IMR-90 (cell line): ENCODE measurements around the gene CGREF1. TPM values are rescaled to one million over a fixed set of nuclear protein-coding genes. Genes with fewer than 3 reads are reported as not detected.

ENCODE experiments used
- ATAC-seq: fragments of 200-7000 bp; cut with Tn5 transposase; 2 replicates; pipeline ENCODE4 v1.9.1; 2020; ENCODE audit warnings: low read depth, mild to moderate bottlenecking, moderate library complexity
- BruUV-seq: library from RNA; stranded (reverse); fragments of 400-500 nt; replicated peaks from 2 replicates; lab custom pipeline; 2021; lab: Mats Ljungman, UMichigan
- CTCF ChIA-PET: fragments of 300-600 bp; formaldehyde crosslinking; extraction: SDS; loops from one replicate; lab custom pipeline; 2021; ENCODE audit warnings: antibody characterized with exemption; lab: Yijun Ruan, JAX
- POLR2A ChIA-PET: fragments of 300-600 bp; sonication (Branson Sonifier 250); formaldehyde crosslinking; loops from one replicate; lab custom pipeline; 2022; ENCODE audit warnings: antibody characterized with exemption; ENCODE audit not compliant: unreplicated experiment; lab: Charles Lee
- DNase-seq: peaks from one replicate; pipeline ENCODE4 v3.0.0; 2013
- H2AFZ ChIP-seq: replicated peaks from 2 replicates; pipeline ENCODE3; 2013; ENCODE audit warnings: low read length, mild to moderate bottlenecking; ENCODE audit not compliant: poor library complexity
- H2AK5ac ChIP-seq: 2 replicates; pipeline ENCODE4 v1.6.1; 2013; ENCODE audit warnings: low read depth, low read length, inconsistent platforms
- H2AK9ac ChIP-seq: replicated peaks from 2 replicates; pipeline ENCODE3; 2013; ENCODE audit warnings: mild to moderate bottlenecking, low read depth, low read length, moderate library complexity; ENCODE audit not compliant: poor library complexity
- H2BK120ac ChIP-seq: 2 replicates; pipeline ENCODE4 v1.6.1; 2013; ENCODE audit warnings: low read depth, low read length, inconsistent platforms
- H2BK15ac ChIP-seq: 3 replicates; pipeline ENCODE4 v1.6.1; 2013; ENCODE audit warnings: low read depth, low read length, inconsistent platforms
- H2BK20ac ChIP-seq: 2 replicates; pipeline ENCODE4 v1.6.1; 2013; ENCODE audit warnings: low read depth, mild to moderate bottlenecking, inconsistent platforms, low read length, moderate library complexity
- H2BK5ac ChIP-seq: 2 replicates; pipeline ENCODE4 v1.6.1; 2013; ENCODE audit warnings: mild to moderate bottlenecking, low read depth, low read length, inconsistent platforms; ENCODE audit not compliant: poor library complexity, severe bottlenecking
- H3K14ac ChIP-seq: replicated peaks from 2 replicates; pipeline ENCODE4 v1.6.1; 2013; ENCODE audit warnings: low read depth, low read length, inconsistent platforms
- H3K18ac ChIP-seq: 2 replicates; pipeline ENCODE4 v1.6.1; 2013; ENCODE audit warnings: low read depth, low read length, control low read depth
- H3K23ac ChIP-seq: 2 replicates; pipeline ENCODE4 v1.6.1; 2013; ENCODE audit warnings: low read depth, low read length, inconsistent platforms
- H3K27ac ChIP-seq: 2 replicates; pipeline ENCODE4 v1.5.1; 2013; ENCODE audit warnings: mild to moderate bottlenecking, control low read depth, low read length; ENCODE audit not compliant: insufficient read depth
- H3K27me3 ChIP-seq: 2 replicates; pipeline ENCODE4 v1.6.1; 2013; ENCODE audit warnings: low read length; ENCODE audit not compliant: control insufficient read depth, insufficient read depth
- H3K36me3 ChIP-seq: 2 replicates; pipeline ENCODE4 v1.6.1; 2013; ENCODE audit warnings: low read length, mixed read lengths; ENCODE audit not compliant: control insufficient read depth, insufficient read depth
- H3K4ac ChIP-seq: 2 replicates; pipeline ENCODE4 v1.6.1; 2013; ENCODE audit warnings: low read depth, low read length, inconsistent platforms
- H3K4me1 ChIP-seq: 2 replicates; pipeline ENCODE4 v1.6.1; 2013; ENCODE audit warnings: low read length, mixed read lengths; ENCODE audit not compliant: control insufficient read depth, insufficient read depth
- H3K4me2 ChIP-seq: 2 replicates; pipeline ENCODE4 v1.6.1; 2013; ENCODE audit warnings: low read depth, mild to moderate bottlenecking, control low read depth, low read length, moderate library complexity
- H3K4me3 ChIP-seq: 2 replicates; pipeline ENCODE4 v1.5.1; 2013; ENCODE audit warnings: low read depth, mild to moderate bottlenecking, control low read depth, low read length, moderate library complexity; ENCODE audit not compliant: insufficient read depth
- H3K56ac ChIP-seq: 2 replicates; pipeline ENCODE4 v1.6.1; 2013; ENCODE audit warnings: low read length, inconsistent platforms; ENCODE audit not compliant: insufficient read depth; ENCODE audit errors: extremely low read depth
- H3K79me1 ChIP-seq, 2 experiments: 2 replicates each; pipeline ENCODE4 v1.6.1; 2013; ENCODE audit warnings: low read length in 2 of 2, inconsistent platforms in 1 of 2, low read depth in 1 of 2
- H3K9ac ChIP-seq: 2 replicates; pipeline ENCODE4 v1.6.1; 2013; ENCODE audit warnings: low read depth, low read length, control low read depth
- H3K9me1 ChIP-seq: 2 replicates; pipeline ENCODE4 v1.6.1; 2013; ENCODE audit warnings: low read length, inconsistent platforms; ENCODE audit not compliant: insufficient read depth
- H3K9me3 ChIP-seq: 2 replicates; pipeline ENCODE4 v1.6.1; 2013; ENCODE audit warnings: low read length; ENCODE audit not compliant: control insufficient read depth, insufficient read depth
- H4K20me1 ChIP-seq: 2 replicates; pipeline ENCODE4 v1.6.1; 2013; ENCODE audit warnings: low read length, inconsistent platforms; ENCODE audit not compliant: insufficient read depth
- H4K5ac ChIP-seq: 2 replicates; pipeline ENCODE4 v1.6.1; 2013; ENCODE audit warnings: mild to moderate bottlenecking, low read depth, low read length, control low read depth
- H4K8ac ChIP-seq, 2 experiments: 2 replicates each; pipeline ENCODE4 v1.6.1; 2013; ENCODE audit warnings: low read depth in 2 of 2, low read length in 2 of 2, control low read depth in 1 of 2, inconsistent platforms in 1 of 2
- H4K91ac ChIP-seq: 2 replicates; pipeline ENCODE4 v1.6.1; 2013; ENCODE audit warnings: low read depth, low read length, inconsistent platforms; ENCODE audit not compliant: insufficient read depth
- BHLHE40 ChIP-seq: fragments of 150-350 bp; IDR thresholded peaks from 2 replicates; pipeline ENCODE4 v1.6.1; 2016; ENCODE audit warnings: mild to moderate bottlenecking, low read depth, low read length
- CEBPB ChIP-seq: IDR thresholded peaks from 2 replicates; pipeline ENCODE4 v1.6.1; 2012; ENCODE audit warnings: low read depth, low read length, improper control_type of control experiment
- CTCF ChIP-seq: conservative IDR thresholded peaks from 2 replicates; pipeline ENCODE4 v1.5.1; 2012; ENCODE audit warnings: mild to moderate bottlenecking, low read depth, low read length, improper control_type of control experiment
- ELK1 ChIP-seq: fragments of 150-350 bp; IDR thresholded peaks from 2 replicates; pipeline ENCODE4 v1.6.1; 2016; ENCODE audit warnings: low read depth, mild to moderate bottlenecking, low read length, moderate library complexity, borderline replicate concordance
- MAFK ChIP-seq: IDR thresholded peaks from 2 replicates; pipeline ENCODE4 v1.6.1; 2012; ENCODE audit warnings: low read depth, low read length, improper control_type of control experiment
- MAZ ChIP-seq: IDR thresholded peaks from 2 replicates; pipeline ENCODE4 v1.6.1; 2012; ENCODE audit warnings: low read depth, mild to moderate bottlenecking, low read length, improper control_type of control experiment, moderate library complexity, borderline replicate concordance
- MXI1 ChIP-seq: IDR thresholded peaks from 2 replicates; pipeline ENCODE4 v1.6.1; 2012; ENCODE audit warnings: low read depth, mild to moderate bottlenecking, low read length, moderate library complexity, borderline replicate concordance
- NFE2L2 ChIP-seq: fragments of 150-350 bp; IDR thresholded peaks from 2 replicates; pipeline ENCODE4 v1.6.1; 2016; ENCODE audit warnings: low read depth, mild to moderate bottlenecking, low read length
- POLR2A ChIP-seq: IDR thresholded peaks from 2 replicates; pipeline ENCODE4 v1.6.1; 2012; ENCODE audit warnings: mild to moderate bottlenecking, low read depth, low read length
- RAD21 ChIP-seq: IDR thresholded peaks from 2 replicates; pipeline ENCODE4 v1.6.1; 2012; ENCODE audit warnings: low read length, improper control_type of control experiment
- RFX5 ChIP-seq: IDR thresholded peaks from 2 replicates; pipeline ENCODE4 v1.8.0; 2012; ENCODE audit warnings: low read depth, mild to moderate bottlenecking, low read length, moderate library complexity
- SMC3 ChIP-seq: fragments of 150-350 bp; IDR thresholded peaks from 2 replicates; pipeline ENCODE4 v1.6.1; 2016; ENCODE audit warnings: low read depth, mild to moderate bottlenecking, antibody characterized with exemption, low read length, moderate library complexity
- USF2 ChIP-seq: fragments of 150-350 bp; IDR thresholded peaks from 2 replicates; pipeline ENCODE4 v1.6.1; 2017; ENCODE audit warnings: mild to moderate bottlenecking, antibody characterized with exemption, low read length, low read depth
- WGBS, 2 experiments: methylation state at CpG; one replicate each; pipeline versions ENCODE4 v1.1.5 to v1.1.7; 2013; ENCODE audit warnings: missing lambda C conversion rate in 2 of 2; ENCODE audit not compliant: insufficient read length in 1 of 2; ENCODE audit errors: extremely low coverage in 2 of 2; 5-methylcytosine and 5-hydroxymethylcytosine counted together
- dilution Hi-C: fragments of 300-500 bp; cut with HindIII; formaldehyde crosslinking; loops from one replicate; pipeline ENCODE4 v1.14.3; 2018; ENCODE audit warnings: low sequenced_read_pairs; ENCODE audit not compliant: unreplicated experiment
- in situ Hi-C: fragments of 300-500 bp; cut with MboI; formaldehyde crosslinking; loops from 3 replicates; pipeline ENCODE4 v1.14.3; 2019; ENCODE audit warnings: low sequenced_read_pairs, inconsistent platforms, mixed read lengths
- intact Hi-C: fragments of 100-400 bp; cut with micrococcal nuclease; formaldehyde crosslinking; loops from 2 replicates; pipeline ENCODE4 v1.10.0; 2022
- polyA plus RNA-seq, 3 experiments: library from polyadenylated mRNA; depleted of rRNA; stranded (reverse); fragments of >200 nt; gene quantifications; 2 replicates each; pipeline ENCODE4 v1.2.3, GENCODE V29; 2012; ENCODE audit warnings: low replicate concordance in 1 of 3
- total RNA-seq: library from RNA; depleted of rRNA; stranded (reverse); fragments of >200 nt; gene quantifications from 2 replicates; pipeline ENCODE4 v1.2.3, GENCODE V29; 2012

Gene CGREF1
- total and polyA plus RNA-seq, 2 of the 4 experiments (the other 2 are of a cell fraction): 0.54 to 1.3 TPM

GRCh38 chr2:27060323-27060722 lies 58.6 kb downstream of the CGREF1 start:
- H3K27me3 ChIP-seq: no peaks in the 10 kb centered on the region
- H3K36me3 ChIP-seq: peaks cover 32% of the 10 kb centered on the region
- ChIA-PET CTCF (no interaction called here), POLR2A (interaction anchor here (0.9 kb wide), 1 partner anchor 9 kb away, joined by 3 read pairs; no protein-coding TSS in a partner anchor)
- no peak overlapping the region for H2BK120ac ChIP-seq
- no peak overlapping the region for H2BK5ac ChIP-seq
- H4K91ac ChIP-seq: no peak overlapping the region
- H2AK9ac ChIP-seq: no peak overlapping the region
- H2BK20ac ChIP-seq: no peak overlapping the region
- no peaks in the 10 kb centered on the region; the same call in none of the 2 replicates for H4K20me1 ChIP-seq
- no peak for ATAC-seq
- peaks cover 17% of the 10 kb centered on the region for H3K9me1 ChIP-seq
- H3K9me3 ChIP-seq: no peaks in the 10 kb centered on the region
- dilution Hi-C loops (no loop called here), in situ Hi-C loops (no loop called here), intact Hi-C loops (no loop called here)
- H3K4ac ChIP-seq: no peak overlapping the region
- H3K56ac ChIP-seq: no peak overlapping the region
- H4K8ac ChIP-seq: no peak overlapping the region
- H3K4me2 ChIP-seq: no peak overlapping the region
- H2BK15ac ChIP-seq: no peak overlapping the region
- no peak for TF ChIP-seq ELK1
- no peak for TF ChIP-seq MAZ
- TF ChIP-seq RFX5: no peak
- TF ChIP-seq SMC3: no peak
- no peak for TF ChIP-seq CTCF
- no peak for TF ChIP-seq POLR2A
- TF ChIP-seq MAFK: no peak
- TF ChIP-seq MXI1: no peak
- no peak for TF ChIP-seq BHLHE40
- TF ChIP-seq NFE2L2: no peak
- TF ChIP-seq CEBPB: no peak
- TF ChIP-seq USF2: no peak
- TF ChIP-seq RAD21: no peak
- H3K18ac ChIP-seq: no peak overlapping the region
- H3K23ac ChIP-seq: no peak overlapping the region
- H3K79me1 ChIP-seq: peaks cover 19 to 44% of the 10 kb centered on the region in 2 experiments
- H3K14ac ChIP-seq: no peak overlapping the region
- no peaks in the 10 kb centered on the region; the same call in 1 of the 2 replicates for H3K4me1 ChIP-seq
- no peak for DNase-seq
- H3K27ac ChIP-seq: no peak overlapping the region
- no peak overlapping the region for H3K9ac ChIP-seq
- WGBS, 2 experiments: no CpG with 5 or more reads among the region's 3 CpGs
- no peak overlapping the region for H2AK5ac ChIP-seq
- H2AFZ ChIP-seq: no peak overlapping the region
- H4K5ac ChIP-seq: no peak overlapping the region
- BruUV-seq: no TSS peak
- no peak overlapping the region for H3K4me3 ChIP-seq
